ENCODE measurements around the gene MINDY4. TPM values are rescaled to one million over a fixed set of nuclear protein-coding genes. Genes with fewer than 3 reads are reported as not detected.

The MINDY4 gene
- total RNA-seq, 1 experiment from 2014 or later, result 3.5 TPM

DNA sequence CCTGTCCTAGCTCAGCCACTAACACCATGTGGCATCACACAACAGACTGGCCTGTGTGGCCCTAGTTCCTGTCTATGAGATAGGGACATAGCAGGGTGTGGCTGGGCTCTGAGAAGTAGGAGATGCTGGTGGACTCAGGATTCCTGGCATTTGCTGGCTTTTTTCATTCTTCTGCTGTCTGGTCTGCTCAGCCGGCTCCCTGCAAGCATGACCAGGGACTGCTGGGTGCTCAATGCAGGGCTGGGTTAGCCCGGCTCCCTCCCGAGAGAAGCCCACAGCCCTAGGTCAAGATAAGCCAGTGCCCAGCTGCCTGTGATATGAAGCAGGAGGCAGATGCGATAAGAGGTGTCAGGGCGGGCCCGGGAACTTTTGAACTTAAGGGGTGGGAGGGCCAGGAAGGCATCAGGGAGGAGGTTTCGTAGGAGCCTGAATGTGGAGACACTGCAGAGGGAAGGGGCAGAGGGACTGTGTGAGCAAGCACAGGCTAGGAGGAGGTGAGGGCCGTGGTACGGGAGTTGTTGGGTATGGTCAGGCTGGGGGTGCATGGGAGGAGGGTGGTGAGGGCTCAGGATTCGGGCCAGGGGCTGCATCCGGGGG, 143.9 kb downstream of the MINDY4 start:
- DNase-seq (ENCODE audit: low spot score), result no peak

DNA sequence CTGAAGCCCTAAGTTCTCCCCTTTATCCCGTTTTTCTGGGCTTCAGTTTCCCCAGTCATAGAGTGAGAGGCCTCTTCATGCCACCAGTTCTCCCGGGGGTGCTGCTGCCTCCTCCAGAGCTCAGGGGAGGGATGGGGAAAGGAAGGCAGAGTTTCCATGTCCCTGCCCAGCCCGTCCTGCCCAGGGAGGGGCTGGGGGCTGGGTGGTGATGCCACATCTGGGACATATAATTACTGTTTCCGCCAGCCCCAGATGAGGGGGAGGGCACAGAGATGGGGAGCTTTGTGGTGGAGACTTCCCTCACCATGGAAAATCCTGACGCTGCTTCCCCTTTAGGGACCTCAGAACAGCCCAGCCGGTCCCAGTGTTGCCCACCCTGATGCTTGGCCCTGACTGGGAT, 144.5 kb downstream of the MINDY4 start:
- no peak for DNase-seq (ENCODE audit: low spot score)

DNA sequence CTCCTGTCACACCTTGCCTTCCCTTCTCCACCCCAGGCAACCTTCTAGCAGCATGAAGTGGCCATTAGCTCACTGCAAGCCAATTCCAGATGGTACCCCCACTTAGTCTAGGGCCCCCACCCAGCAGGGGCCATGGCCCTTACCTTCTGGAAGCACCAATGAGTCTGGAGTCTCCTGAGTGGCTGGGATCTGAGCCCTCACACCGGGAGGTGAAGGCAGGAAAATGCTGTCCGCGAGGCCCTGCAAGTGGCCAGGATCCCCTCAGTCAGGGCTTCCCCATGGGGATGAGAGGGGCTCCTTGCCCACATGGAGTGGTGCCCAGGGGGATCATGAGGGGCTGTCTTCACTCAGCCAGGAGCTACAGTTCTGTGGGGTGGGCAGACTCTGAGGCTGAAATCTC, 145.0 kb downstream of the MINDY4 start:
- no peak for DNase-seq (ENCODE audit: low spot score)

DNA sequence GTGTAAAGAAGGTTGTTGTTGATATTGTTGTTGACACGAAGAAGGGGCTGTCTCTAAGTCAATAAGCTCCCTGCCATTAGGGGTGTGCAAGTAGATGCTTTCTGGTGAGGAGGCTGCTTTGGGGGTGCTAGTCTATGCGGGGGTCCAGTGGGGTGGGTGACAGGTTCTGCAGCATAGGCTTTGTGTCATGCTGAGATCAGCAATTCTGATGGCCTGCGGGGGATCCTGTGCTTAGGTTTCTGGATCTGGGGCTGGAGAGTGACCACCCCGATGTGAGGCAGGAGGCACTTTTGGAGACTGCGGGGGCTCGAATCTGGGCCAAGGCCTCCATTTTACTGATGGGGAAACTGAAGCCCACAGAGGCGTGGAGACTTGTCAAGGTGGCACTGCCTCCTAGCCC, 145.6 kb downstream of the MINDY4 start:
- DNase-seq (ENCODE audit: low spot score), result no peak

DNA sequence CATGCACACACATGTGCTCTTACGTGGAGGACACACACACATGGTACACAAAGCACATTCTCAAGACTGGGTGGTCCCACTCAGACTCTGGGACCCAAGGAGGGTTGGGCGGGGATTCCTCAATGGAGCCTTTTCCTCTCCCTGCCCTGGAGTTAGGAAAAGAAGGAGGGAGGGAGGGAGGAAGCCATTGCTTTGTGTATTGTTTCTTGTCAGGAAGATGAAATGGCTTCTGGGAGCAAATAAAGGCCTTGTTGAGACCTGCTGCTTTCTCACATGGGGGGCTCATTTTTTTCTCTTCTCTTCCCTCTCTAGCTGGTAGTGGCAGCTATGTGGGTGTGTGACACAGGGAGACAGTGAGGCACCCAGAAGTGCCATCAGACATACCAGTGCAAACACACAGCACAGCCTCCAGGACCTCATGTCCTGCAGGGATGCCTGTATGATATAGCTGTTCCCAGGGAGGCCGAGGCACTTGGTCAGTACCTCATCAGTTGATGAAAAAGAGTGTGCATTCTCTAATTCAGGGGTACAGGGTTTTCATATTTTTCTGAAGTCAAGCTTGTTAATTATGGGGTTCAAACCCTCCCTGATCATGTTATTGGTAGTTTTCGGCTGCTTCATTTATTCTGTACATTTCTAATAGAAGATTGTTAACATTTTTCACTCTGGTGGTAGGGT, 146.1 kb downstream of the MINDY4 start:
- no peak for DNase-seq (ENCODE audit: low spot score)

DNA sequence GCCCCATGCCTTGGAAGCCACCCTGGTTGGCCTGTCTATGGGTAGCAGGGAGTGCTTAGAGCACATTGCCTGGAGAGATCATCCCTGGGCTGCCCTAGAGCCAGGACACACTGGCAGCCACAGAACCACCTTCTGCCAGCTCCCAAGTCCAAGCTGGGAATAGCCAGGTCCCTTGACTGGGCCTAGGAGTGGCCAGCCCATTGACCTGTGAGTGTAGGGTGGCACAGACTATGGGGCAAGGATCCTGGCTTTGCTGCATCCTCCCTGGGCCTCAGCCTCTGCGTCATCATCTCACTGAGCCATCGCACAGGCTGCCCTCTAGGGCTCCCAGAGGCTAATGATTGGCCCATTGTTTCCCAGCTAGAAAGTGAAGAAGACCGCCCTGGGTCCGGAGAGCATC, 147.5 kb downstream of the MINDY4 start:
- DNase-seq (ENCODE audit: low spot score), result no peak

DNA sequence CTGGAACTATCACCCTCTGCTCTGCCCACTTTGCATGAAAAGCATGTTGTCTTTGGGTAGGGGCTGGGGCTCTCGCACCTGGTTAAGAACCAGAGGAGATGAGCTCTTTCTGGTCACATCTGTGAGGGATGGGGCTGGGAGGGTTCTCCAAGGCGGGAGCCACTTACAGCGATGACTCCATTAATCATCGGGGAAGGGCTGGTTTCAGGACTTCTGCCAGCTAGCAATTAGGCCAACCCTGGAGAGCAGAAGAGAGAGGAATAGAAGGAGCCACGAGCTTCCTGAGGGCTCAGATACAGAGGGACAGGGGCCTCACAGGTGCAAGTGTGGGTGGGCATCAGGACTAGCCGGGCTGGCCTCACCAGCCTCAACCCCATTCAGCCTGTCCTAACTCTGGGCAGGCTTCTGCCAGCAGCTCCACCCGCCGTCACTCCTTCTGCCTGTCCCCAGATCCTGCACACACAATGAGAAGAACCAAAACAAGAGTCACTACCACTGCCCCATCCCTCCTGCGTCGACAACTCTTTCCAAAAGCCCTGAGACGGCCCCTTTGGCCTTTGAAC, 148.9 kb downstream of the MINDY4 start:
- no peak for DNase-seq (ENCODE audit: low spot score)

DNA sequence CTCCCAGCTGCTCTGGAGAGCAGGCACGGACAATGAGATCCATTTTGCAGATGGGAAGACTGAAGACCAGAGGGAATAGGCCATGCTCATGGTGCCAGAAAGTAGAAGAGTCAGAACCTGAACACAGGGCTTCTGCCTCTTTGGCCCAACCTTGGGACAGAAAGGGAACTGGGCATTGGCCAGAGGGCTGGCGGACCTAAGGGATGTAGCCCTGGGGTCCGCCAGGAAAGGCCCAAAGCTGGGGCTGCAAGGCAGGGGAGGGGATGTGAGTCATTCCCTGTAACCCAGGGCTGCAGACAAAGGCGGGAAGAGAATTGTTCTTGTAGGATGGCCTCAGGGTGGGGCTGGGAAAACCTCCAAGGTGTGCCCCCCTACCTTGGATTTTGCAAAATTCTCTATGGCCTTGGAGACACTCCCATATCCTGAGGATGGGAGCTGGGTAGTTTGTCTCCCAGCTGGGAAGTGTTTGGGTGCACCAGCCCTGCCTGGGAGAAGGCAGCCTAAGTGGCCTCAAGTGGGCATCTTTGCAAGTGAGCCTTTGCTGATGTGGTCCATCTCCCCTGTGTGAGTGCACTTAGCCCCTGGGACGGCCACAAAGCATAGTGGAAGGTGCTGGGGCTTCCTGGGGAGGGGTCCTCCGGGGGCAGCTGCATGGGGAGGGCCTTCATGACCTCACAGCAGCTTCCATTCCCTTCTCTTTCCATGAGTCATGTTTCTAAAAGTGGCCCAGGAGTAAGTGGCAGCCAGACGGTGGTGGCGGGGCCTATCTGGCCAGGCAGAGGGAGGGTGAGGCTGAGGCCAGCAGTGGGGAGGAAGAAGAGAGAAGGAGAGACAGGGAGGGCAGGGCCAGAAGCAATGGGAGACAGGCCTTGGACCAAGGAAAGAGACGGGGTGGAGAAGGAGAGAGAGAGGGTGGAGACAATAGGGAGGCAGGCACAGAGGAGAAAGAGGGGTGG, 149.6 kb downstream of the MINDY4 start:
- DNase-seq (ENCODE audit: low spot score), result no peak

DNA sequence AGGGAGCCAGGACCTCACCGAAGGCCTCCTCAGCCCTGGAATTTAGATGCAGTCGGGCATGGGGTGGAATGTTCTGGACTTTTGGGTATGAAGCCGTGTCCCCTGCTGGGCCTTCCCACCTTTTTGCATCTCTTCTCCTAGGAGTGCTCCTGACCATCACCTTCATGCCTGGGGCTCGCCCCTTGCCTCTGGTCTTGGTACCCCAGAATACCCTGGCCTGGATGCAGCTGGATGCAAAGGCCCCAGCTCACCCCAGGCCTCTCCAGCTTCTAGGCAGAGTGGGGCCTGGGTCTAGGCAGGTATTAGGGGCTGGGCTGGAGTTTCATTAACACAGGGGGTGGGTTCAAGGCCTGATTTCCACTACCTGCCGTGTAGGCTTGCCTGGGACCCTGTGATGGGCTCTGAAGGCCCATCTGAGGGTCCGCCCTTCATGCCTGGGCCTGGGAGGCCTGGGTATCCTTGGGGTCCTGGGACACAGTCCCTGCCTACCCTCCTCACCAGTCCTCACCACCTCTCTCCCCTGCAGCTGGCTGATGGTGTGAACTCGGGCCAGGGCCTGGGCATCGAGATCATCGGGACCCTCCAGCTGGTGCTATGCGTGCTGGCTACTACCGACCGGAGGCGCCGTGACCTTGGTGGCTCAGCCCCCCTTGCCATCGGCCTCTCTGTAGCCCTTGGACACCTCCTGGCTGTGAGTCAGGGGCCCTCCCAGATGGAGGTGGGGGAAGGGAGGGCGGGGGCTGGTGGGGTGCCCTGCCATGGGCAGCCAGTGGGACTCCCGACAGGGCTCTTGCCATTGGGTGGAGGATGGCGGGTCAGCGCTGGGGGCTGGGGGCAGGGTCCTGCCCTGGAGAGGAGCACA, 150.6 kb downstream of the MINDY4 start:
- DNase-seq (ENCODE audit: low spot score), result no peak

DNA sequence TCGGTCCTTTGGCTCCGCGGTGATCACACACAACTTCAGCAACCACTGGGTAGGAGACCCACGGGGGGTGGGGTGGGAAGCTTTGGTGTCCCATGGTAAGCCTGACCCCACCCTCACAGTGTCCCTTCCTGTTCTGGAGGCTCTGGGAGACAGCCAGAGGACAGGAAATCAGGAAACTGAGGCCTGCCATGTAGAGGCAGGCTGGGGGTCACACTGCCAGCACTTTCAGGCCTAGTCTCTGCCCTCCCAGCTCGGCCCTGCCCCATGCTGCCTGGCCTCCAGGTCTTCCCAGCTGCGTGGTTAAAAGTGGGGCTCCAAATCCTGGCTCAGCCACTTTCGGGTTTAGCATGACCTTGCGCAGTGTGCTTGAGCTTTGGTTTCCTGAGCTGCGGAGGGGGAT, 151.4 kb downstream of the MINDY4 start:
- DNase-seq (ENCODE audit: low spot score), result no peak

DNA sequence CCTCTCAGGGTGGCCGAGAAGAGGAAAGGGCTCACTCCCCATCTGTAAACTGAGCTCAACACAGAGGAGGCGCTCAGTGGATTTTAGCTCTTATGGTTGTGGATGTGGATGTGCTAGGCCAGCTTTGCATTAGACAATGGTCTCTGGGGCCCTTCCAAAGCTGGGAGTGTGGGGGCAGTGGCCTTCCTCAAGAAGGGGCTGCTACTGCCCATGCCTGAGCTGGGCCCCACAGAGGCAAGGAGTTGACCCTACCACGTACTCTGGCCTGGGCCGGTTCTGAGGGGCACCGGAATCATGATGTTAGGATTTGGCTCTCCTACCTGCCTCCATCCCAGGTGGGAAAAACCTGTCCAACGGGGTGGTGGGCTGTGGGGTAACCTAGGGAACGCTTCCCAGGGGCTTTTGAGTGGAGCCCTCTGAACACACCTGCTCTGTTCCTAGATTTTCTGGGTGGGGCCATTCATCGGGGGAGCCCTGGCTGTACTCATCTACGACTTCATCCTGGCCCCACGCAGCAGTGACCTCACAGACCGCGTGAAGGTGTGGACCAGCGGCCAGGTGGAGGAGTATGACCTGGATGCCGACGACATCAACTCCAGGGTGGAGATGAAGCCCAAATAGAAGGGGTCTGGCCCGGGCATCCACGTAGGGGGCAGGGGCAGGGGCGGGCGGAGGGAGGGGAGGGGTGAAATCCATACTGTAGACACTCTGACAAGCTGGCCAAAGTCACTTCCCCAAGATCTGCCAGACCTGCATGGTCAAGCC, 152.0 kb downstream of the MINDY4 start:
- DNase-seq (ENCODE audit: low spot score), result no peak

DNA sequence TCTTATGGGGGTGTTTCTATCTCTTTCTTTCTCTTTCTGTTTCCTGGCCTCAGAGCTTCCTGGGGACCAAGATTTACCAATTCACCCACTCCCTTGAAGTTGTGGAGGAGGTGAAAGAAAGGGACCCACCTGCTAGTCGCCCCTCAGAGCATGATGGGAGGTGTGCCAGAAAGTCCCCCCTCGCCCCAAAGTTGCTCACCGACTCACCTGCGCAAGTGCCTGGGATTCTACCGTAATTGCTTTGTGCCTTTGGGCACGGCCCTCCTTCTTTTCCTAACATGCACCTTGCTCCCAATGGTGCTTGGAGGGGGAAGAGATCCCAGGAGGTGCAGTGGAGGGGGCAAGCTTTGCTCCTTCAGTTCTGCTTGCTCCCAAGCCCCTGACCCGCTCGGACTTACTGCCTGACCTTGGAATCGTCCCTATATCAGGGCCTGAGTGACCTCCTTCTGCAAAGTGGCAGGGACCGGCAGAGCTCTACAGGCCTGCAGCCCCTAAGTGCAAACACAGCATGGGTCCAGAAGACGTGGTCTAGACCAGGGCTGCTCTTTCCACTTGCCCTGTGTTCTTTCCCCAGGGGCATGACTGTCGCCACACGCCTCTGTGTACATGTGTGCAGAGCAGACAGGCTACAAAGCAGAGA, 152.7 kb downstream of the MINDY4 start:
- DNase-seq (ENCODE audit: low spot score), result no peak

DNA sequence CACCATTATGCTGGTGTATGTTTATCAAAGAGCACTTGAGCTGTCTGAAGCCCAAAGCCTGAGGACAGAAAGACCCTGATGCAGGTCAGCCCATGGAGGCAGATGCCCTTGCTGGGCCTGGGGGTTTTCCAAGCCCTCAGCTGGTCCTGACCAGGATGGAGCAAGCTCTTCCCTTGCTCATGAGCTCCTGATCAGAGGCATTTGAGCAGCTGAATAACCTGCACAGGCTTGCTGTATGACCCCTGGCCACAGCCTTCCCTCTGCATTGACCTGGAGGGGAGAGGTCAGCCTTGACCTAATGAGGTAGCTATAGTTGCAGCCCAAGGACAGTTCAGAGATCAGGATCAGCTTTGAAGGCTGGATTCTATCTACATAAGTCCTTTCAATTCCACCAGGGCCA, 153.4 kb downstream of the MINDY4 start:
- DNase-seq (ENCODE audit: low spot score), result no peak

DNA sequence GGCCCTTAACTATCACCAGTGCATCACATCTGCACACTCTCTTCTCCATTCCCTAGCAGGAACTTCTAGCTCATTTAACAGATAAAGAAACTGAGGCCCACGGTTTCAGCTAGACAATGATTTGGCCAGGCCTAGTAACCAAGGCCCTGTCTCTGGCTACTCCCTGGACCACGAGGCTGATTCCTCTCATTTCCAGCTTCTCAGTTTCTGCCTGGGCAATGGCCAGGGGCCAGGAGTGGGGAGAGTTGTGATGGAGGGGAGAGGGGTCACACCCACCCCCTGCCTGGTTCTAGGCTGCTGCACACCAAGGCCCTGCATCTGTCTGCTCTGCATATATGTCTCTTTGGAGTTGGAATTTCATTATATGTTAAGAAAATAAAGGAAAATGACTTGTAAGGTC, 153.9 kb downstream of the MINDY4 start:
- no peak for DNase-seq (ENCODE audit: low spot score)

DNA sequence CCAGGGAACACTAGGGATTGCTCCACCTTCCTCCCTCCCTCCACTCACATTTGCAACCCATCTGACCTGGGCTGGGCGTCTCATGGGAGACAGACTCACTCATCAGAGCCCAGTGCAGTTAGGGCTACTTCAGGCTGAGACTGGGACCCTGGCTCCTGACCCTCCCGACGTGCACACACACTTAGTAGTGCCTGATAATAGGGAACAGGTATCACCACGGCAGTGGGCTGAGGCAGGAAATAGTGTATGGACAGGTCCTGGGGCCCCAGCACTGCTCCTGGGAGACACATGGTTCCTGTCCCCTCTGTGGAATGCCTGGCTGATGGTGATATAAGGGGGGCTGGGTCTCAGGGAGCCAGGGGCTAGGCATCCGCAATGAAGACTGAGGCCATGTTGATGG, 154.7 kb downstream of the MINDY4 start:
- DNase-seq (ENCODE audit: low spot score), result no peak

DNA sequence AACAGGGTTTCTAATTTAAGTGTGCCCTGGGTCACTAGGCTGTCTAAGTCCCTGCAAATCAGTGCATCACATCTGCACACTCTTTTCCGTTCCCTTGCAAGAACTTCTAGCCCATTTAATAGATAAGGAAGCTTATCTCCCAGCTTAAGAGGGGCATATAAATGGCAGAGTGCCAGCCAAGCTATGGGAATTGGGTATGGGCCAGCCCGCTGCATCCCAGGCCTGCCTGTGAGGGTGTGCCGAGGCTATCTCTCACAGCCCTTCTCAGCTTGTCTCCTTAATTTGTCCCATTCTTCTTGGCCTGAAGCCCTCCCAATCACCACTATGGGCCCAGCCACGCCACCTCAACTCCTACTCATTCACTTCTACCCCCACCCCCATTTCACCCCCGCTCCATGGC, 155.1 kb downstream of the MINDY4 start:
- no peak for DNase-seq (ENCODE audit: low spot score)

DNA sequence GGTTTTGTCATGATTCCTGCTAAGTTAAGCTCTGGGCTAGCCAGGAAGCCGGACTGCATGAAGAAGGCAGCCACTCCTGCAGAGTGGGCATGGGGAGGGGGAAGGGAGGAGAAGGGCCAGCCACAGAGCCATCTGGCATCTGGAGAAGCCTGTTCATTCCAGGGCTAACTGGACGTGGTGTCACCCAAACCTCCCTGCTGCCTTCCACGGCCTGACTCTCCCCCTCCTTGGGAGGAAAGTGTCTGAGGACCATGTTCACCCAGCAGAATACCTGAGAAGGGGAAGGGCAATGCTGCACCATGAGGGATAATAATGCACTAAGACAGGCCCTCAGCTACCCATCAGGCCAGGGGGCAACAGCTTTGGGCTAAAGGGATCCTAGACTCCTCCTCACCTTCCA, 155.8 kb downstream of the MINDY4 start:
- DNase-seq (ENCODE audit: low spot score), result no peak

DNA sequence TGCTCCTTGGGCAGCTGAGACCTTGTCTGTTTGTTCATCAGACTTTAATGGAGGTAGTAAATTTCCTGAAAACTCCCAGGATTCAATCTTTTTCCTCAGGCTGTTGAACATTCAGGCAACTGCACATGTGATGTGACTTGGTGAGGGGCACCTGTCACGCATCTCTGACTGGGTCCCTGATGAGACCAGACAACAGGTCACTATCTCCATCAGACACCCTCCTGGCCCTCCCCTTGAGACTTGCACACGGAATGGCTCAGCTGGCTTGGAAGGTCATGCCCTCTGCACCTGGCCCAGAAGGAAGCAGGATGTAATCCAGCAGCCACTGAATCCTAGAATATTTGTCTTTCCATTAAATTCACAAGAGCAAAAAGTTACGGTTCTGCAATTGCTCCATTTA, 156.3 kb downstream of the MINDY4 start:
- no peak for DNase-seq (ENCODE audit: low spot score)

DNA sequence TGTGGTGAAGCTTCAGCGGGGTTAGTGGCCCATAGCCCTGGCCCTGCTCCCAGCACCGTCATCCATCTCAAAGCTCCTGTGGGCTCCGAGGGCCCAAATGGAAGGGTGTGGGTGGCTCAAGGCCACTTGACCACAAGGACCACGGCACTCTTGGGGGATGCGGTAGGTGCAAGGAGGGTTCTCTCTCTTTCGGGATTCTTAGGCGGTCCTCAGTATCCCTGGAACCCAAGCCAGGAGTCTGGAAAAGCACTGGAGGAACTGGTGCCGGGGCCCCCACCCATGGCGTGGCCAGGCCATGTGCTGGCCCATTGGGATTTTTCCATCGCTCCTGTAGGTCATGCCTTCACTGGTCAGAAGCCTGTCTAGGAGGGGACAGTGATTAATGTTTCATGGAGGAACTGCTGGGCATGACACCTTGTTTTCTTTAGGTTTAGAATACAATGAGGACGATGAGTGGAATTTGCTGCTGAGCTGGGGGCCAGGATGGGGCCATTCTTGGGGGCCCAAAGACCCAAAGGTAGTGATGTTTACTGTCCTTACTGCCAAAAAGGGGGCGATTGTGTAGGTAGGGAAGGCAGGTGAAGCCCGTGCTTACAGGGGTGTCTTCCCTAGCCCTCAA, 157.1 kb downstream of the MINDY4 start:
- DNase-seq (ENCODE audit: low spot score), result no peak

DNA sequence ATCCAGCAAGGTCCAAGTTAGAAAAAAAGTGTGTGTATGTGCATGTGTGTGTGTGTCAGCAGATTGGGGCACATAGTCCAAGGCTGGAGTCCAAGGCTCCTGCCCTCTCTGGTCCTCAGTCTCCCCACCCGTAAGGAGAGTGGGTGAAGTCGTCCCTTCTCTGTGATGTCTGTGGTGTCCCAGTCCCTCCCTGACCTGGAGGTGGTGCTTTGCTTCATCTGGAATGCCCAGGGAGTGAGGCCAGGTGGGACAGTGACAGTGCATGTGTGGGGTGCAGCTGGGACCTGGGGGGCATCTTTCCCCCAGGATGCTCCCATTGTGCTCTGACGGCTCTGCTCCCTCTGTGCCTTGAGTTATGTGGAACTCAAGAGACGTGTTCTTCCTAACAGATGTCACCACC, 158.5 kb downstream of the MINDY4 start:
- no peak for DNase-seq (ENCODE audit: low spot score)

All from HT-29 (cell line).